Ishikawa (cell line): Measurements from ENCODE around the gene BTBD9.

Source experiments
- CEBPB ChIP-seq: IDR thresholded peaks from 2 replicates; pipeline ENCODE4 v1.6.1; 2012
- CREB1 ChIP-seq: IDR thresholded peaks from 2 replicates; pipeline ENCODE4 v1.6.1; 2012; ENCODE audit warnings: low read depth
- EGR1 ChIP-seq: IDR thresholded peaks from 2 replicates; pipeline ENCODE4 v1.6.1; 2012
- EP300 ChIP-seq: IDR thresholded peaks from 2 replicates; pipeline ENCODE4 v1.6.1; 2012; ENCODE audit warnings: borderline replicate concordance
- FOXM1 ChIP-seq: IDR thresholded peaks from 2 replicates; pipeline ENCODE4 v1.6.1; 2012; ENCODE audit warnings: low read depth, borderline replicate concordance
- NFIC ChIP-seq: IDR thresholded peaks from 2 replicates; pipeline ENCODE4 v1.6.1; 2012
- RAD21 ChIP-seq: IDR thresholded peaks from 2 replicates; pipeline ENCODE4 v1.6.1; 2012; ENCODE audit warnings: low read depth
- TAF1 ChIP-seq: IDR thresholded peaks from 2 replicates; pipeline ENCODE4 v1.6.1; 2012; ENCODE audit warnings: low read depth, mild to moderate bottlenecking
- TCF12 ChIP-seq: IDR thresholded peaks from 2 replicates; pipeline ENCODE4 v1.6.1; 2012; ENCODE audit warnings: low read depth
- TEAD4 ChIP-seq: IDR thresholded peaks from 2 replicates; pipeline ENCODE4 v1.6.1; 2012
- YY1 ChIP-seq: IDR thresholded peaks from 2 replicates; pipeline ENCODE4 v1.6.1; 2012; ENCODE audit warnings: low read depth
- ZBTB7A ChIP-seq: IDR thresholded peaks from 2 replicates; pipeline ENCODE4 v1.6.1; 2012; ENCODE audit warnings: low read depth
- TF ChIP-seq, protein P1 (sequence below): IDR thresholded peaks from 2 replicates; pipeline ENCODE4 v1.6.1; 2012
- TF ChIP-seq, protein P2 (sequence below): IDR thresholded peaks from 2 replicates; pipeline ENCODE4 v1.6.1; 2012; ENCODE audit warnings: low read depth, mild to moderate bottlenecking

DNA sequence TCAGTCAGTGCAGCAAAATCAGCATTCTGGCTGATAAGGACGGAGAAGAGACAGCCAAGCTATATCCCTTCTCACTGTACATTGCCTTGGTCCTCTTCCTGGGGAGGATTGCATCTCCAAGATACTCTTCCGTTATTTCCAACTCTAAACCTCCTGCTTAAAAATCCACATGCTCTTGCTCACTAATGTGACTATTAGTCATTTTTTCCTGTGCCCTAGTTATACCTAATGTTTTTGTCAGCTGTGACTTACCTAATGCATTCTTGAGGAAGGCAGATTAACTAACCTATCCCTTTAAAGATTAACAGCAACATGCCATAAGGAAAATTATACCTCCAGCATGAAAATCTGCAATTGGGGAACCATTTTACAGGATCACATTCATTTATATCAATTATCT is 317.6 kb downstream of the BTBD9 start:
- TF ChIP-seq NFIC (no peak), EP300 (no peak), TAF1 (no peak), EGR1 (no peak), ZBTB7A (no peak), CREB1 (no peak), TCF12 (no peak), TEAD4 (no peak), FOXM1 (no peak), YY1 (no peak), RAD21 (no peak), CEBPB (no peak)
- TF ChIP-seq, protein P1, sequence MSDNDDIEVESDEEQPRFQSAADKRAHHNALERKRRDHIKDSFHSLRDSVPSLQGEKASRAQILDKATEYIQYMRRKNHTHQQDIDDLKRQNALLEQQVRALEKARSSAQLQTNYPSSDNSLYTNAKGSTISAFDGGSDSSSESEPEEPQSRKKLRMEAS = no peak
- TF ChIP-seq, protein P2, sequence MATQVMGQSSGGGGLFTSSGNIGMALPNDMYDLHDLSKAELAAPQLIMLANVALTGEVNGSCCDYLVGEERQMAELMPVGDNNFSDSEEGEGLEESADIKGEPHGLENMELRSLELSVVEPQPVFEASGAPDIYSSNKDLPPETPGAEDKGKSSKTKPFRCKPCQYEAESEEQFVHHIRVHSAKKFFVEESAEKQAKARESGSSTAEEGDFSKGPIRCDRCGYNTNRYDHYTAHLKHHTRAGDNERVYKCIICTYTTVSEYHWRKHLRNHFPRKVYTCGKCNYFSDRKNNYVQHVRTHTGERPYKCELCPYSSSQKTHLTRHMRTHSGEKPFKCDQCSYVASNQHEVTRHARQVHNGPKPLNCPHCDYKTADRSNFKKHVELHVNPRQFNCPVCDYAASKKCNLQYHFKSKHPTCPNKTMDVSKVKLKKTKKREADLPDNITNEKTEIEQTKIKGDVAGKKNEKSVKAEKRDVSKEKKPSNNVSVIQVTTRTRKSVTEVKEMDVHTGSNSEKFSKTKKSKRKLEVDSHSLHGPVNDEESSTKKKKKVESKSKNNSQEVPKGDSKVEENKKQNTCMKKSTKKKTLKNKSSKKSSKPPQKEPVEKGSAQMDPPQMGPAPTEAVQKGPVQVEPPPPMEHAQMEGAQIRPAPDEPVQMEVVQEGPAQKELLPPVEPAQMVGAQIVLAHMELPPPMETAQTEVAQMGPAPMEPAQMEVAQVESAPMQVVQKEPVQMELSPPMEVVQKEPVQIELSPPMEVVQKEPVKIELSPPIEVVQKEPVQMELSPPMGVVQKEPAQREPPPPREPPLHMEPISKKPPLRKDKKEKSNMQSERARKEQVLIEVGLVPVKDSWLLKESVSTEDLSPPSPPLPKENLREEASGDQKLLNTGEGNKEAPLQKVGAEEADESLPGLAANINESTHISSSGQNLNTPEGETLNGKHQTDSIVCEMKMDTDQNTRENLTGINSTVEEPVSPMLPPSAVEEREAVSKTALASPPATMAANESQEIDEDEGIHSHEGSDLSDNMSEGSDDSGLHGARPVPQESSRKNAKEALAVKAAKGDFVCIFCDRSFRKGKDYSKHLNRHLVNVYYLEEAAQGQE = no peak
